ENCODE measurements around the gene LAMC2. TPM values are rescaled to one million over a fixed set of nuclear protein-coding genes. Genes with fewer than 3 reads are reported as not detected.

Gene LAMC2
- total and polyA plus RNA-seq, 9 of the 15 experiments (the other 6 are each of a cell fraction or from before 2014, with no cell fraction given) = 0.02 to 0.03 TPM; not detected in 7

DNA sequence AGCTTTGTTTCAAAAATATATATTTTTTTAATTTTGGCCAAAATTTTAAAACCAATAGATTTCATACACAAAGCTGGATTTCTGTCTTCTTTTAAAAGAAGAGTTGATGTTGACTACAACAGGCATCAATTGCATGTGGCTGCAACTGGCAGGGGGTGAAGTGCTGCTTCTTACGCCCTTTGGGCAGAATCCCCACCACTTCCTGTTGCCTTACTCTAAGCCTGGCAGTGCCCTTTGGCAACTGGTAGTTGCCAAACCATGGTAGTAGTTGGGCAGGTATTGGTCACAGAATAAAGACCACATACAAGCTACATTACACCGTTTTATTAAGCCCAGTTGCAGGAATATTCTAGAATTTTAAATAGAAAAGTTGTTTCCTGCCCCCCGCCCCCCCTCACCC lies 17.0 kb downstream of the LAMC2 start:
- no peak overlapping the region for H3K27ac ChIP-seq (ENCODE audit: extremely low read depth, low read depth, low read length)
- no peaks in the 10 kb centered on the region for H3K4me1 ChIP-seq (replicated peaks in 1 of 2; ENCODE audit: control insufficient read depth in 2 of 2, insufficient read depth in 2 of 2, low read length in 2 of 2)
- no peaks in the 10 kb centered on the region for H3K9me1 ChIP-seq (ENCODE audit: control insufficient read depth, insufficient read depth, low read length)
- no peaks in the 10 kb centered on the region for H3K79me2 ChIP-seq (ENCODE audit: control insufficient read depth, insufficient read depth, low read length)
- no peak overlapping the region for H3K4me3 ChIP-seq
- no peak overlapping the region for H3K4me2 ChIP-seq (ENCODE audit: insufficient read depth, low read length)
- BruUV-seq (replicated peaks) = no TSS peak
- H2AFZ ChIP-seq (ENCODE audit: low read depth, low read length) = no peak overlapping the region
- H3K36me3 ChIP-seq (ENCODE audit: control insufficient read depth, insufficient read depth, low read length) = no peaks in the 10 kb centered on the region
- TF ChIP-seq IRF9 (tag; IDR thresholded peaks at IDR 0.05) (no peak), FOXM1 (IDR thresholded peaks at IDR 0.05; ENCODE audit: low read depth) (no peak), FOXM1 (CRISPR knock-in tag; IDR thresholded peaks at IDR 0.05; ENCODE audit: low read depth) (no peak), CBX3 (IDR thresholded peaks at IDR 0.05; ENCODE audit: borderline replicate concordance in 1 of 2, low read length in 2 of 2) (no peak), ZNF212 (CRISPR knock-in tag; IDR thresholded peaks at IDR 0.05) (no peak), KDM5B (IDR thresholded peaks at IDR 0.05; ENCODE audit: insufficient replicate concordance, low read depth, low read length) (no peak), ZNF143 (CRISPR knock-in tag; IDR thresholded peaks at IDR 0.05) (no peak), HNRNPL (IDR thresholded peaks at IDR 0.05; ENCODE audit: low read depth, low read length) (no peak), RBM39 (optimal IDR thresholded peaks at IDR 0.05; ENCODE audit: low read depth, low read length) (no peak), SRSF1 (IDR thresholded peaks at IDR 0.05; ENCODE audit: low read depth, low read length) (no peak), KDM4B (IDR thresholded peaks at IDR 0.05; ENCODE audit: borderline replicate concordance in 2 of 2, low read depth in 1 of 2) (no peak), ZBTB7A (IDR thresholded peaks at IDR 0.05; ENCODE audit: borderline replicate concordance, control insufficient read depth, low read depth, low read length) (no peak), ZFPM2 (CRISPR knock-in tag; IDR thresholded peaks at IDR 0.05) (no peak), MYC (IDR thresholded peaks at IDR 0.05; ENCODE audit: low read depth, low read length) (no peak), MYC (CRISPR knock-in tag; IDR thresholded peaks at IDR 0.05; ENCODE audit: borderline replicate concordance, low read depth) (no peak), ZNF140 (CRISPR knock-in tag; IDR thresholded peaks at IDR 0.05) (no peak), ZBTB8A (IDR thresholded peaks at IDR 0.05; ENCODE audit: partially characterized antibody) (no peak), TARDBP (IDR thresholded peaks at IDR 0.05) (no peak)
- TF ChIP-seq, protein P1, sequence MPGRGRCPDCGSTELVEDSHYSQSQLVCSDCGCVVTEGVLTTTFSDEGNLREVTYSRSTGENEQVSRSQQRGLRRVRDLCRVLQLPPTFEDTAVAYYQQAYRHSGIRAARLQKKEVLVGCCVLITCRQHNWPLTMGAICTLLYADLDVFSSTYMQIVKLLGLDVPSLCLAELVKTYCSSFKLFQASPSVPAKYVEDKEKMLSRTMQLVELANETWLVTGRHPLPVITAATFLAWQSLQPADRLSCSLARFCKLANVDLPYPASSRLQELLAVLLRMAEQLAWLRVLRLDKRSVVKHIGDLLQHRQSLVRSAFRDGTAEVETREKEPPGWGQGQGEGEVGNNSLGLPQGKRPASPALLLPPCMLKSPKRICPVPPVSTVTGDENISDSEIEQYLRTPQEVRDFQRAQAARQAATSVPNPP (IDR thresholded peaks at IDR 0.05; ENCODE audit: borderline replicate concordance, insufficient read depth, insufficient read length) = no peak
- ATAC-seq = no peak
- WGBS (ENCODE audit: insufficient coverage, low coverage, missing lambda C conversion rate) = 0% methylated on average over 3 of the region's 3 CpGs
- in situ Hi-C loops (cut with MboI) = no loop called here
- ChIA-PET CTCF (ENCODE audit: low intra/inter-chr PET ratio) (no interaction called here), POLR2A (no interaction called here)
- DNase-seq (ENCODE audit: extremely low read depth in 1 of 4, low spot score in 3 of 4) = no peak
- no peaks in the 10 kb centered on the region for H3K9me3 ChIP-seq (replicated peaks; ENCODE audit: control insufficient read depth, insufficient read depth, low read depth, low read length)
- H3K9ac ChIP-seq (ENCODE audit: insufficient read depth in 1 of 2, low read depth in 2 of 2, low read length in 2 of 2) = no peak overlapping the region
- peaks cover 17 to 21% of the 10 kb centered on the region in 2 experiments; a peak in 4 of 5 replicates for H3K27me3 ChIP-seq (ENCODE audit: control insufficient read depth in 2 of 2, insufficient read depth in 2 of 2, low read length in 2 of 2)
- H4K20me1 ChIP-seq (replicated peaks; ENCODE audit: control insufficient read depth, insufficient read depth, low read length) = peaks cover 5% of the 10 kb centered on the region; the same call in 1 of the 2 replicates
- FAIRE-seq = no peak
- intact Hi-C loops (cut with micrococcal nuclease) = no loop called here
